Measurements from ENCODE around the gene ATP9A. TPM values are rescaled to one million over a fixed set of nuclear protein-coding genes. Genes with fewer than 3 reads are reported as not detected.
"Not testable (repeated sequence)": the region's sequence is repeated elsewhere in the genome, so short reads cannot be mapped to it uniquely, and the experiment has no call there.

ATP9A gene
- total RNA-seq, 1 experiment from 2014 or later: 7.3 TPM

- CTCF ChIA-PET: interaction anchor here (0.6 to 7.9 kb wide), 3 partner anchors 10 to 294 kb away, joined by 4 to 45 read pairs (median 8); no protein-coding TSS in a partner anchor
Observed at GRCh38 chr20:51790256-51790655, 22.1 kb upstream of the ATP9A start.

GRCh38 chr20:51789434-51789833, 21.2 kb upstream of the ATP9A start:
- Mint-ChIP-seq H3K36me3 (ENCODE audit: insufficient read depth, unreplicated experiment) (no peaks in the 10 kb centered on the region), H3K9me3 (ENCODE audit: unreplicated experiment) (no peaks in the 10 kb centered on the region), H3K27me3 (ENCODE audit: insufficient read depth, unreplicated experiment) (no peaks in the 10 kb centered on the region), H3K4me3 (ENCODE audit: unreplicated experiment) (no peak overlapping the region), H3K27ac (ENCODE audit: low read depth, unreplicated experiment) (no peak overlapping the region), H3K4me1 (ENCODE audit: insufficient read depth, unreplicated experiment) (no peaks in the 10 kb centered on the region)
- no peak for TF ChIP-seq CTCF (IDR thresholded peaks at IDR 0.05; ENCODE audit: unreplicated experiment)
- no TSS peak for BruUV-seq (replicated peaks)
- intact Hi-C loops (cut with micrococcal nuclease): no loop called here
- ChIA-PET POLR2A (no interaction called here), CTCF (interaction anchor here (0.5 to 7.9 kb wide), 3 partner anchors 10 to 107 kb away, joined by 4 to 45 read pairs (median 5); no protein-coding TSS in a partner anchor)
- DNase-seq (ENCODE audit: unreplicated experiment): no peak

More at GRCh38 chr20:51790256-51790655, 22.1 kb upstream of the ATP9A start:
- Mint-ChIP-seq H3K36me3 (ENCODE audit: insufficient read depth, unreplicated experiment) (no peaks in the 10 kb centered on the region), H3K9me3 (ENCODE audit: unreplicated experiment) (no peaks in the 10 kb centered on the region), H3K27ac (ENCODE audit: low read depth, unreplicated experiment) (no peak overlapping the region), H3K4me3 (ENCODE audit: unreplicated experiment) (no peak overlapping the region), H3K4me1 (ENCODE audit: insufficient read depth, unreplicated experiment) (no peaks in the 10 kb centered on the region), H3K27me3 (ENCODE audit: insufficient read depth, unreplicated experiment) (no peaks in the 10 kb centered on the region)
- TF ChIP-seq CTCF (IDR thresholded peaks at IDR 0.05; ENCODE audit: unreplicated experiment): no peak
- no TSS peak for BruUV-seq (replicated peaks)
- POLR2A ChIA-PET: no interaction called here
- intact Hi-C loops (cut with micrococcal nuclease): no loop called here
- DNase-seq (ENCODE audit: unreplicated experiment): no peak

- Mint-ChIP-seq H3K9me3 (ENCODE audit: unreplicated experiment) (no peaks in the 10 kb centered on the region), H3K4me1 (ENCODE audit: insufficient read depth, unreplicated experiment) (no peaks in the 10 kb centered on the region), H3K27me3 (ENCODE audit: insufficient read depth, unreplicated experiment) (no peaks in the 10 kb centered on the region), H3K4me3 (ENCODE audit: unreplicated experiment) (no peak overlapping the region), H3K36me3 (ENCODE audit: insufficient read depth, unreplicated experiment) (no peaks in the 10 kb centered on the region), H3K27ac (ENCODE audit: low read depth, unreplicated experiment) (no peak overlapping the region)
- no peak for TF ChIP-seq CTCF (IDR thresholded peaks at IDR 0.05; ENCODE audit: unreplicated experiment)
- CTCF ChIA-PET: interaction anchor here (0.8 to 7.9 kb wide), 2 partner anchors 10 to 11 kb away, joined by 3 to 45 read pairs; no protein-coding TSS in a partner anchor
- DNase-seq (ENCODE audit: unreplicated experiment): no peak
- POLR2A ChIA-PET: no interaction called here
- intact Hi-C loops (cut with micrococcal nuclease): no loop called here
- no TSS peak for BruUV-seq (replicated peaks)
Observed at GRCh38 chr20:51788822-51789221, 20.6 kb upstream of the ATP9A start.

- no peak for DNase-seq (ENCODE audit: unreplicated experiment)
- intact Hi-C loops (cut with micrococcal nuclease): no loop called here
- Mint-ChIP-seq H3K4me3 (ENCODE audit: unreplicated experiment) (no peak overlapping the region), H3K9me3 (ENCODE audit: unreplicated experiment) (no peaks in the 10 kb centered on the region), H3K36me3 (ENCODE audit: insufficient read depth, unreplicated experiment) (no peaks in the 10 kb centered on the region), H3K4me1 (ENCODE audit: insufficient read depth, unreplicated experiment) (no peaks in the 10 kb centered on the region), H3K27me3 (ENCODE audit: insufficient read depth, unreplicated experiment) (no peaks in the 10 kb centered on the region), H3K27ac (ENCODE audit: low read depth, unreplicated experiment) (no peak overlapping the region)
- TF ChIP-seq CTCF (IDR thresholded peaks at IDR 0.05; ENCODE audit: unreplicated experiment): no peak
- ChIA-PET POLR2A (no interaction called here), CTCF (interaction anchor here (0.5 to 7.9 kb wide), 3 partner anchors 16 to 773 kb away, joined by 3 to 45 read pairs (median 3); no protein-coding TSS in a partner anchor)
- no TSS peak for BruUV-seq (replicated peaks)
Observed at GRCh38 chr20:51784299-51784698, 16.1 kb upstream of the ATP9A start.

GRCh38 chr20:51778229-51778759, 10.1 kb upstream of the ATP9A start:
- BruUV-seq (replicated peaks); H3K27me3 Mint-ChIP-seq (ENCODE audit: insufficient read depth, unreplicated experiment); H3K27ac Mint-ChIP-seq (ENCODE audit: low read depth, unreplicated experiment); H3K36me3 Mint-ChIP-seq (ENCODE audit: insufficient read depth, unreplicated experiment); POLR2A ChIA-PET; H3K4me3 Mint-ChIP-seq (ENCODE audit: unreplicated experiment); DNase-seq (ENCODE audit: unreplicated experiment); intact Hi-C loops (cut with micrococcal nuclease); H3K9me3 Mint-ChIP-seq (ENCODE audit: unreplicated experiment); H3K4me1 Mint-ChIP-seq (ENCODE audit: insufficient read depth, unreplicated experiment): not testable (repeated sequence)
- CTCF ChIA-PET: interaction anchor here (0.6 to 1.4 kb wide), 3 partner anchors 19 to 311 kb away, joined by 3 to 4 read pairs (median 3); no protein-coding TSS in a partner anchor

Measured in MCF 10A (cell line).